ENCODE data around the gene ELANE.
"Not testable (repeated sequence)": the region's sequence is repeated elsewhere in the genome, so short reads cannot be mapped to it uniquely, and the experiment has no call there.

The ELANE gene

GRCh38 chr19:831407-832369, 20.4 kb upstream of the ELANE start:
- DNase-seq = no peak
- in situ Hi-C loops (cut with HindIII; ENCODE audit: low pct_ligation_motif_present, low pct_unique_long_range_greater_than_20kb, low sequenced_read_pairs) = no loop called here

GRCh38 chr19:834216-834615, 17.9 kb upstream of the ELANE start:
- no peak for DNase-seq
- in situ Hi-C loops (cut with HindIII; ENCODE audit: low pct_ligation_motif_present, low pct_unique_long_range_greater_than_20kb, low sequenced_read_pairs) = no loop called here

- in situ Hi-C loops (cut with HindIII; ENCODE audit: low pct_ligation_motif_present, low pct_unique_long_range_greater_than_20kb, low sequenced_read_pairs) = no loop called here
- DNase-seq = no peak
These were observed 16.8 kb upstream of the ELANE start for GRCh38 chr19:835210-835810.

- in situ Hi-C loops (cut with HindIII; ENCODE audit: low pct_ligation_motif_present, low pct_unique_long_range_greater_than_20kb, low sequenced_read_pairs) = no loop called here
- DNase-seq = no peak
These were observed 11.4 kb upstream of the ELANE start, which contains the start of gene PRTN3 for GRCh38 chr19:840519-841206. Gene PRTN3 (plus strand): TSS chr19:840999. CDS start chr19:841009, 10 bp downstream.

- in situ Hi-C loops (cut with HindIII; ENCODE audit: low pct_ligation_motif_present, low pct_unique_long_range_greater_than_20kb, low sequenced_read_pairs); DNase-seq: not testable (repeated sequence)
These were observed 9.3 kb upstream of the ELANE start for GRCh38 chr19:842802-843179.

GRCh38 chr19:843180-843835, 8.8 kb upstream of the ELANE start:
- DNase-seq = peak; percentile 22
- in situ Hi-C loops (cut with HindIII; ENCODE audit: low pct_ligation_motif_present, low pct_unique_long_range_greater_than_20kb, low sequenced_read_pairs) = no loop called here

- DNase-seq = no peak
- in situ Hi-C loops (cut with HindIII; ENCODE audit: low pct_ligation_motif_present, low pct_unique_long_range_greater_than_20kb, low sequenced_read_pairs) = no loop called here
These were observed 8.1 kb upstream of the ELANE start for GRCh38 chr19:843836-844545.

- DNase-seq = no peak
- in situ Hi-C loops (cut with HindIII; ENCODE audit: low pct_ligation_motif_present, low pct_unique_long_range_greater_than_20kb, low sequenced_read_pairs) = no loop called here
These were observed 7.5 kb upstream of the ELANE start for GRCh38 chr19:844546-844971.

GRCh38 chr19:845707-846521, 6.2 kb upstream of the ELANE start:
- no peak for DNase-seq
- in situ Hi-C loops (cut with HindIII; ENCODE audit: low pct_ligation_motif_present, low pct_unique_long_range_greater_than_20kb, low sequenced_read_pairs) = no loop called here

GRCh38 chr19:848386-848921, 3.6 kb upstream of the ELANE start:
- in situ Hi-C loops (cut with HindIII; ENCODE audit: low pct_ligation_motif_present, low pct_unique_long_range_greater_than_20kb, low sequenced_read_pairs) = no loop called here

GRCh38 chr19:849195-849594, 2.9 kb upstream of the ELANE start:
- in situ Hi-C loops (cut with HindIII; ENCODE audit: low pct_ligation_motif_present, low pct_unique_long_range_greater_than_20kb, low sequenced_read_pairs); DNase-seq: not testable (repeated sequence)

More at GRCh38 chr19:848386-848921, 3.6 kb upstream of the ELANE start:
- no peak for DNase-seq

GRCh38 chr19:850221-850978, 1.7 kb upstream of the ELANE start:
- DNase-seq = peak; percentile 31
- in situ Hi-C loops (cut with HindIII; ENCODE audit: low pct_ligation_motif_present, low pct_unique_long_range_greater_than_20kb, low sequenced_read_pairs) = no loop called here

GRCh38 chr19:850979-851335, 1.1 kb upstream of the ELANE start:
- in situ Hi-C loops (cut with HindIII; ENCODE audit: low pct_ligation_motif_present, low pct_unique_long_range_greater_than_20kb, low sequenced_read_pairs) = no loop called here
- no peak for DNase-seq

- in situ Hi-C loops (cut with HindIII; ENCODE audit: low pct_ligation_motif_present, low pct_unique_long_range_greater_than_20kb, low sequenced_read_pairs) = no loop called here
- DNase-seq = no peak
These were observed 997 bp downstream of the ELANE start for GRCh38 chr19:853014-853585.

GRCh38 chr19:853614-854220, 1.6 kb downstream of the ELANE start:
- in situ Hi-C loops (cut with HindIII; ENCODE audit: low pct_ligation_motif_present, low pct_unique_long_range_greater_than_20kb, low sequenced_read_pairs); DNase-seq: not testable (repeated sequence)

- DNase-seq = no peak
- in situ Hi-C loops (cut with HindIII; ENCODE audit: low pct_ligation_motif_present, low pct_unique_long_range_greater_than_20kb, low sequenced_read_pairs) = no loop called here
These were observed 2.4 kb downstream of the ELANE start for GRCh38 chr19:854549-854948.

All from ACHN (cell line).